ENCODE measurements around the gene ATP5MC3. TPM values are rescaled to one million over a fixed set of nuclear protein-coding genes. Genes with fewer than 3 reads are reported as not detected.

ATP5MC3 gene
- total and polyA plus RNA-seq, 2 experiments from 2014 or later = 300 to 2,044 TPM

- Histone ChIP-seq H3K9me3 (ENCODE audit: low read depth) (no peaks in the 10 kb centered on the region), H3K36me3 (no peaks in the 10 kb centered on the region), H3K27ac (peak within 1 kb of the TSS; percentile 99), H3K4me1 (ENCODE audit: low read depth) (peaks cover 18% of the 10 kb centered on the region), H3K4me3 (peak within 1 kb of the TSS; percentile 83), H3K27me3 (no peaks in the 10 kb centered on the region)
- DNase-seq (ENCODE audit: low read depth in 1 of 2, low spot score in 1 of 2) = peak; percentile 100
- TF ChIP-seq CTCF (IDR thresholded peaks at IDR 0.05; ENCODE audit: low read depth, low read length) = no peak
These were observed 13.5 kb downstream of the ATP5MC3 start, which contains the start of gene ATF2 for GRCh38 chr2:175167792-175168563. TSS of gene ATF2 (minus strand) at chr2:175168203. CDS start at chr2:175136443, 31,760 bp downstream.

DNA sequence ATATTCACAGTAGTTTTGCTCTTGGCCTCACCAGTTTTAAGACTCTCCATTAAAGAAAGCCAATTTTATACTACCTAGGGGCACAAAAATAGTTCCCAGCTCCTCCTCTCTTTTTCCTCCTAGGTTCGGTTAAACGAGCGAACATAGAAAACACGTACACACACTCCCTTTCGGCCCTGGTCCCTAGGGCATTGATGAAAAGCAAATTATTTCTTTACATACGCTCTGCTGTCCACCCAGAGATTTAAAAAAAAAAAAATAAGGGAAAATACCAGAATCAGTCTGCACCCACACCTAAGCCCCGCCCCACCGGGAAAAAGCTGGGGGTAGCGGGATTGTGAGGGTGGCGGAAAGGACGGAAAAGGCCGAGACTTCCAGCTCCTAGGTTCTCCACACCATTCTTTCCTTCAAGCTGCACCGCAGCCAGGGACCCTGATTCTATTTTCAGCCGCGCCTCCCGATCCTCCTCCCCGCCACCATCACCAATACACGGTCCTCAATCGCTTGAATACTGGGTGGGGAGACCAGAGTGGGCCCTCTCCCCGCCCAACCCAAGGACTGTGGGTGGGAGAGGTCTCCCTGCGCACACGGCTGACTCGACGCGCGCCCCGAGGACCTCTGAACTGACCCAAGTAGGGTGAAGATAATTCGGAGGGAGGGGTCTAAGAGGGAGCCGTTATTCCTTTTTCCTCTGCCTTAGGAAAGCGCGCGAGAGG lies 14.3 kb downstream of the ATP5MC3 start:
- no peak for TF ChIP-seq CTCF (IDR thresholded peaks at IDR 0.05; ENCODE audit: low read depth, low read length)
- Histone ChIP-seq H3K27me3 (no peaks in the 10 kb centered on the region), H3K27ac (peak overlapping the region; percentile 99), H3K9me3 (ENCODE audit: low read depth) (no peaks in the 10 kb centered on the region), H3K4me3 (peak overlapping the region; percentile 83), H3K4me1 (ENCODE audit: low read depth) (peaks cover 11% of the 10 kb centered on the region), H3K36me3 (no peaks in the 10 kb centered on the region)
- peak; percentile 55 to 74 for DNase-seq (ENCODE audit: low read depth in 1 of 2, low spot score in 1 of 2)

DNA sequence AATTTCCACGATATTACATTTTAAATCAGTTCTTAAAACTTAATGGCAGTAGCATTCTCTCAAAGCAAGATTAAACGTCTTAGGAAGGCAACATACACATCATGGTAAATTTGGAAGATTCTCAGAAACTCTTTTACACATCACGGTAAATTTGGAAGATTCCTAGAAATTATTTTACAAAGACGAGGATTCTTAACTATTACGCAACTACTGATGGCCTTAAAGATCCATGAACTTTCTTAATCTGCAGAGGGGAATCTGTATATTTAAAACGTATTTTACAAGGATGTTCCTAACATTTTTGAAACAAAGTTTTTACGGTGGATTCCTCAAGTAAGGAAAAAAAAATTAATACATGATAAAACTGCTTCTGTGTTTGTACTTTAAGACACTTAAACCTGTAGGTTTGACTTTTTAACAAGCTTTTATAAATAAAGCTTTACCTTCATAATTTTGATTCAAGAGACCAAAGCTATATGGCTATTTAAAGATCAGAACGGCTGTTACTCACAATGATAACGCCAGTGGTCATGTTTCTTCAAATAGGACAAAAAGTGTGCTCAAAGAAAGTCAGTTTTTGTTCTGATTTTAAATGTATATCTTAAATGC lies 15.2 kb downstream of the ATP5MC3 start:
- Histone ChIP-seq H3K36me3 (no peaks in the 10 kb centered on the region), H3K9me3 (ENCODE audit: low read depth) (no peaks in the 10 kb centered on the region), H3K27ac (peak overlapping the region; percentile 99), H3K4me3 (peak overlapping the region; percentile 83), H3K27me3 (no peaks in the 10 kb centered on the region), H3K4me1 (ENCODE audit: low read depth) (peaks cover 5% of the 10 kb centered on the region)
- DNase-seq (ENCODE audit: low read depth in 1 of 2, low spot score in 1 of 2) = no peak
- no peak for TF ChIP-seq CTCF (IDR thresholded peaks at IDR 0.05; ENCODE audit: low read depth, low read length)

GRCh38 chr2:175164235-175164634 lies 17.3 kb downstream of the ATP5MC3 start:
- H3K9me3 ChIP-seq (ENCODE audit: low read depth) = no peaks in the 10 kb centered on the region
- no peaks in the 10 kb centered on the region for H3K27me3 ChIP-seq
- peaks cover 5% of the 10 kb centered on the region for H3K4me1 ChIP-seq (ENCODE audit: low read depth)
- H3K36me3 ChIP-seq = no peaks in the 10 kb centered on the region
- no peak overlapping the region for H3K27ac ChIP-seq
- H3K4me3 ChIP-seq = no peak overlapping the region
- DNase-seq (ENCODE audit: low read depth in 1 of 2, low spot score in 1 of 2) = no peak
- TF ChIP-seq CTCF (IDR thresholded peaks at IDR 0.05; ENCODE audit: low read depth, low read length) = no peak

GRCh38 chr2:175158894-175159293 lies 22.6 kb downstream of the ATP5MC3 start:
- H3K27me3 ChIP-seq = no peaks in the 10 kb centered on the region
- H3K36me3 ChIP-seq = no peaks in the 10 kb centered on the region
- H3K9me3 ChIP-seq (ENCODE audit: low read depth) = no peaks in the 10 kb centered on the region
- H3K4me3 ChIP-seq = no peak overlapping the region
- no peak for TF ChIP-seq CTCF (IDR thresholded peaks at IDR 0.05; ENCODE audit: low read depth, low read length)
- no peaks in the 10 kb centered on the region for H3K4me1 ChIP-seq (ENCODE audit: low read depth)
- no peak for DNase-seq (ENCODE audit: low read depth in 1 of 2, low spot score in 1 of 2)
- H3K27ac ChIP-seq = peak overlapping the region; percentile 14

All from cardiac muscle cell (in vitro differentiated cells and primary cell).